A549 (cell line): ENCODE results near the gene TRIM26. TPM values are rescaled to one million over a fixed set of nuclear protein-coding genes. Genes with fewer than 3 reads are reported as not detected.

Source experiments
- ATAC-seq, 2 experiments: fragments of 200-7000 bp in 1 of 2; fragments of >200 bp in 1 of 2; cut with Nextera tagmentation in 1 of 2; cut with Tn5 transposase in 1 of 2; 3 replicates each; pipeline versions ENCODE4 v1.8.0 to v1.9.1; 2018 to 2020; ENCODE audit warnings: mild to moderate bottlenecking in 1 of 2, moderate library complexity in 1 of 2
- CTCF ChIA-PET: fragments of 300-600 bp; sonication (Branson Sonifier 250); formaldehyde crosslinking; extraction: SDS; loops from one replicate; lab custom pipeline; 2021; ENCODE audit warnings: antibody characterized with exemption, inconsistent platforms; lab: Yijun Ruan, JAX
- POLR2A ChIA-PET: fragments of 350-600 bp; formaldehyde crosslinking; extraction: SDS; loops from one replicate; lab custom pipeline; 2021; ENCODE audit warnings: antibody characterized with exemption, inconsistent platforms; lab: Yijun Ruan, JAX
- DNase-seq, 2 experiments: peaks; one replicate each; pipeline versions ENCODE4 v3.0.0 to v3.0.0-alpha.2; 2011 to 2016; ENCODE audit warnings: low read depth in 1 of 2, low spot score in 1 of 2
- FAIRE-seq: peaks from 2 replicates; lab custom pipeline; 2011; peaks lifted over from hg19 to GRCh38; lab: Jason Lieb, UNC
- H3K27ac ChIP-seq, 2 experiments: fragments of >200 bp; sonication (Bioruptor Twin); formaldehyde crosslinking; 3 replicates each; pipeline ENCODE4 v1.5.1; 2016 to 2017
- H3K4me1 ChIP-seq: fragments of >200 bp; sonication (Bioruptor Twin); formaldehyde crosslinking; 3 replicates; pipeline ENCODE4 v1.6.1; 2016
- H3K4me2 ChIP-seq: fragments of >200 bp; sonication (Bioruptor Twin); formaldehyde crosslinking; 3 replicates; pipeline ENCODE4 v1.6.1; 2016
- H3K4me3 ChIP-seq: fragments of >200 bp; sonication (Bioruptor Twin); formaldehyde crosslinking; 3 replicates; pipeline ENCODE4 v1.5.1; 2016
- H3K9me3 ChIP-seq: fragments of >200 bp; sonication (Bioruptor Twin); formaldehyde crosslinking; 3 replicates; pipeline ENCODE4 v1.6.1; 2016
- CEBPB ChIP-seq, 2 experiments: fragments of >200 bp in 1 of 2; sonication (Bioruptor Twin) in 1 of 2; formaldehyde crosslinking in 1 of 2; IDR thresholded peaks; 2 replicates each; pipeline ENCODE4 v1.6.1; 2012 to 2016
- CHD2 ChIP-seq: fragments of 150-350 bp; IDR thresholded peaks from 2 replicates; pipeline ENCODE4 v1.6.1; 2014; ENCODE audit warnings: low read length; ENCODE audit not compliant: partially characterized antibody
- E2F6 ChIP-seq: IDR thresholded peaks from 2 replicates; pipeline ENCODE4 v1.6.1; 2012; ENCODE audit warnings: low read depth, borderline replicate concordance
- ELK1 ChIP-seq: fragments of 150-350 bp; IDR thresholded peaks from 2 replicates; pipeline ENCODE4 v1.6.1; 2014; ENCODE audit warnings: low read depth, mild to moderate bottlenecking, low read length
- FOXS1 ChIP-seq: fragments of 250-450 bp; sonication (Bioruptor Pico); IDR thresholded peaks from 2 replicates; pipeline ENCODE4 v1.5.0; 2020; ENCODE audit warnings: mild to moderate bottlenecking, moderate library complexity
- HDAC2 ChIP-seq: fragments of 200-600 bp; sonication (generic); IDR thresholded peaks from 2 replicates; pipeline ENCODE4 v1.6.1; 2016
- HES2 ChIP-seq: fragments of >200 bp; sonication (Bioruptor Twin); formaldehyde crosslinking; IDR thresholded peaks from 2 replicates; pipeline ENCODE4 v1.6.1; 2016
- HEYL ChIP-seq: fragments of 250-450 bp; sonication (Bioruptor Pico); IDR thresholded peaks from 2 replicates; pipeline ENCODE4 v1.8.0; 2021; ENCODE audit warnings: mild to moderate bottlenecking, moderate library complexity
- NR3C1 ChIP-seq: fragments of >200 bp; sonication (Bioruptor Twin); formaldehyde crosslinking; IDR thresholded peaks from 3 replicates; pipeline ENCODE4 v1.6.1; 2017
- RAD21 ChIP-seq, 2 experiments: fragments of >200 bp in 1 of 2; sonication (Bioruptor Twin) in 1 of 2; formaldehyde crosslinking in 1 of 2; IDR thresholded peaks in 1 of 2; conservative IDR thresholded peaks in 1 of 2; 2 replicates in 1 of 2; 3 replicates in 1 of 2; pipeline ENCODE4 v1.6.1; 2012 to 2018; ENCODE audit warnings: inconsistent platforms in 1 of 2
- RCOR1 ChIP-seq: fragments of 150-350 bp; IDR thresholded peaks from 2 replicates; pipeline ENCODE4 v1.6.1; 2014; ENCODE audit warnings: antibody characterized with exemption, low read length, low read depth
- REST ChIP-seq: fragments of 200-600 bp; sonication (generic); IDR thresholded peaks from 2 replicates; pipeline ENCODE4 v1.6.1; 2016; ENCODE audit warnings: antibody characterized with exemption, mild to moderate bottlenecking, moderate library complexity
- ZFP36 ChIP-seq: fragments of 450-650 bp; IDR thresholded peaks from 2 replicates; pipeline ENCODE4 v1.6.1; 2014; ENCODE audit warnings: borderline replicate concordance; ENCODE audit not compliant: partially characterized antibody
- WGBS: methylation state at CpG from one replicate; pipeline ENCODE4 v1.1.6; 2017; ENCODE audit errors: missing lambda C conversion rate; 5-methylcytosine and 5-hydroxymethylcytosine counted together
- polyA plus RNA-seq, 4 experiments: library from polyadenylated mRNA; depleted of rRNA in 3 of 4; stranded (reverse); fragments of >200 nt; fragmentation: RNase III in 1 of 4; extraction: RNeasy Plus Mini Kit Qiagen cat#74134 plus additional on column Dnase treatment in 1 of 4; gene quantifications; 2 replicates in 3 of 4; 3 replicates in 1 of 4; pipeline ENCODE4 v1.2.3, GENCODE V29; 2011 to 2017

TRIM26 gene
- polyA plus RNA-seq, 2 of the 4 experiments (the other 2 are of a cell fraction) = 30.4 TPM

GRCh38 chr6:30163918-30164654 lies 49.1 kb downstream of the TRIM26 start:
- H3K4me1 ChIP-seq = 0 out of 3 replicates have a peak, but pooled peaks cover 3% of the 10 kb centered on the region
- CTCF ChIA-PET = interaction anchor here (2.0 kb wide), 1 partner anchor 33 kb away, joined by 9 read pairs; no protein-coding TSS in a partner anchor
- WGBS = 84% methylated on average over 7 of the region's 16 CpGs
- no peak overlapping the region for H3K27ac ChIP-seq
- no peak for FAIRE-seq
- no peak overlapping the region for H3K4me2 ChIP-seq
- POLR2A ChIA-PET = no interaction called here
- H3K4me3 ChIP-seq = no peak overlapping the region
- no peaks in the 10 kb centered on the region for H3K9me3 ChIP-seq
- TF ChIP-seq RAD21 (conservative IDR thresholded peaks at IDR 0.05 in 1 of 2, IDR thresholded peaks at IDR 0.05 in 1 of 2) (no peak), HDAC2 (no peak), NR3C1 (no peak), FOXS1 (CRISPR knock-in tag) (no peak), E2F6 (no peak), CEBPB (IDR thresholded peaks at IDR 0.05) (no peak), HEYL (CRISPR knock-in tag) (no peak), CHD2 (no peak), REST (no peak), ELK1 (no peak), HES2 (no peak), ZFP36 (no peak)
- TF ChIP-seq, all 56 proteins: peak for 0
- DNase-seq (no peak), ATAC-seq (no peak; a peak in 1 of 6 replicates)

- ChIA-PET CTCF (interaction anchor here (0.6 kb wide), 1 partner anchor 11 kb away, joined by 3 read pairs; no protein-coding TSS in a partner anchor), POLR2A (no interaction called here)
- peak within 1 kb of the TSS; percentile 33 for H3K4me3 ChIP-seq
- H3K27ac ChIP-seq = peak within 1 kb of the TSS in 1 of 2 experiments; percentile 52; a peak in 1 of 6 replicates
- 76% methylated on average over 24 of the region's 31 CpGs for WGBS
- TF ChIP-seq ZFP36 = no peak
- TF ChIP-seq RCOR1 = no peak
- ATAC-seq (peak; percentile 43 to 59; a peak in 3 of 6 replicates), FAIRE-seq (no peak), DNase-seq (no peak)
- peak within 1 kb of the TSS; percentile 70 for H3K4me2 ChIP-seq
- H3K9me3 ChIP-seq = no peaks in the 10 kb centered on the region
- H3K4me1 ChIP-seq = 0 out of 3 replicates have a peak, but pooled peaks cover 3% of the 10 kb centered on the region
Measured at GRCh38 chr6:30163090-30163917, 49.9 kb downstream of the TRIM26 start, which contains the start of gene TRIM15. Gene TRIM15, plus strand, starts transcription at chr6:30163546. Its CDS starts 139 bp downstream, at chr6:30163685.
